ENCODE measurements around the gene PML.

Gene PML

DNA sequence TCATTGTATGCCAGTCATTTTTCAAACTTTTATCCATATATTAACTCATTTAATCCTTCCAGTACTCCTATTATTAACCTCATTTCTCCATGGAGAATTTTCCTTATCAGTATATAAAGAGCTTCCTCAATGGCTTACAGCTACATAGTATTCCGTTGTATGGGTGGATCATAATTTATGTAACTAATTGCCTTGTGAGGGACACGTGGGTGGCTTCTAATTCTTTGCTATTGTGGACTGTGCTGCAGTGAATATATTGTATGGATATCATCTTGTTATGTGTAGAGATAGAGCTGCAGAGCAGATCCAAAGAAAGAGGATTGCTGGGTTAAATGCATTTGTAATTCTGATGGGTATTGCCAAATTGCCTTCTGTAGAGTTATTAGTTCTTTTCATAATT, 25.2 kb downstream of the PML start:
- TF ChIP-seq TEAD4 (IDR thresholded peaks at IDR 0.05): no peak
- TF ChIP-seq EGR1 (IDR thresholded peaks at IDR 0.05): no peak
- TF ChIP-seq TAF1 (IDR thresholded peaks at IDR 0.05; ENCODE audit: low read depth): no peak
- TF ChIP-seq CREB1 (IDR thresholded peaks at IDR 0.05; ENCODE audit: low read depth): no peak
- TF ChIP-seq YY1 (IDR thresholded peaks at IDR 0.05; ENCODE audit: low read depth): no peak
- no peak for TF ChIP-seq RAD21 (IDR thresholded peaks at IDR 0.05; ENCODE audit: low read depth)
- TF ChIP-seq FOXM1 (IDR thresholded peaks at IDR 0.05; ENCODE audit: borderline replicate concordance, low read depth): no peak
- TF ChIP-seq, protein P1, sequence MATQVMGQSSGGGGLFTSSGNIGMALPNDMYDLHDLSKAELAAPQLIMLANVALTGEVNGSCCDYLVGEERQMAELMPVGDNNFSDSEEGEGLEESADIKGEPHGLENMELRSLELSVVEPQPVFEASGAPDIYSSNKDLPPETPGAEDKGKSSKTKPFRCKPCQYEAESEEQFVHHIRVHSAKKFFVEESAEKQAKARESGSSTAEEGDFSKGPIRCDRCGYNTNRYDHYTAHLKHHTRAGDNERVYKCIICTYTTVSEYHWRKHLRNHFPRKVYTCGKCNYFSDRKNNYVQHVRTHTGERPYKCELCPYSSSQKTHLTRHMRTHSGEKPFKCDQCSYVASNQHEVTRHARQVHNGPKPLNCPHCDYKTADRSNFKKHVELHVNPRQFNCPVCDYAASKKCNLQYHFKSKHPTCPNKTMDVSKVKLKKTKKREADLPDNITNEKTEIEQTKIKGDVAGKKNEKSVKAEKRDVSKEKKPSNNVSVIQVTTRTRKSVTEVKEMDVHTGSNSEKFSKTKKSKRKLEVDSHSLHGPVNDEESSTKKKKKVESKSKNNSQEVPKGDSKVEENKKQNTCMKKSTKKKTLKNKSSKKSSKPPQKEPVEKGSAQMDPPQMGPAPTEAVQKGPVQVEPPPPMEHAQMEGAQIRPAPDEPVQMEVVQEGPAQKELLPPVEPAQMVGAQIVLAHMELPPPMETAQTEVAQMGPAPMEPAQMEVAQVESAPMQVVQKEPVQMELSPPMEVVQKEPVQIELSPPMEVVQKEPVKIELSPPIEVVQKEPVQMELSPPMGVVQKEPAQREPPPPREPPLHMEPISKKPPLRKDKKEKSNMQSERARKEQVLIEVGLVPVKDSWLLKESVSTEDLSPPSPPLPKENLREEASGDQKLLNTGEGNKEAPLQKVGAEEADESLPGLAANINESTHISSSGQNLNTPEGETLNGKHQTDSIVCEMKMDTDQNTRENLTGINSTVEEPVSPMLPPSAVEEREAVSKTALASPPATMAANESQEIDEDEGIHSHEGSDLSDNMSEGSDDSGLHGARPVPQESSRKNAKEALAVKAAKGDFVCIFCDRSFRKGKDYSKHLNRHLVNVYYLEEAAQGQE (IDR thresholded peaks at IDR 0.05; ENCODE audit: low read depth): no peak
- TF ChIP-seq NFIC (IDR thresholded peaks at IDR 0.05): no peak

DNA sequence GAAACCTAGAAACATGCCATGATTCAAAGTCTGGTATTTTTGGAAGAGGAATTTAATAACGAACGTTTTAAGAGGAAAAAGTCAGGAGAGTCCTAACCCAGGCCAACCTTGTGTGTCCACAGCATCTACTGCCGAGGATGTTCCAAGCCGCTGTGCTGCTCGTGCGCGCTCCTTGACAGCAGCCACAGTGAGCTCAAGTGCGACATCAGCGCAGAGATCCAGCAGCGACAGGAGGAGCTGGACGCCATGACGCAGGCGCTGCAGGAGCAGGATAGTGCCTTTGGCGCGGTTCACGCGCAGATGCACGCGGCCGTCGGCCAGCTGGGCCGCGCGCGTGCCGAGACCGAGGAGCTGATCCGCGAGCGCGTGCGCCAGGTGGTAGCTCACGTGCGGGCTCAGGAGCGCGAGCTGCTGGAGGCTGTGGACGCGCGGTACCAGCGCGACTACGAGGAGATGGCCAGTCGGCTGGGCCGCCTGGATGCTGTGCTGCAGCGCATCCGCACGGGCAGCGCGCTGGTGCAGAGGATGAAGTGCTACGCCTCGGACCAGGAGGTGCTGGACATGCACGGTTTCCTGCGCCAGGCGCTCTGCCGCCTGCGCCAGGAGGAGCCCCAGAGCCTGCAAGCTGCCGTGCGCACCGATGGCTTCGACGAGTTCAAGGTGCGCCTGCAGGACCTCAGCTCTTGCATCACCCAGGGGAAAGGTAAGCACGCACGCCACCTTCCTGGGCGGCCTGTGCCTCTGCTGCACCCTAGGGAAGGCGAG, 28.4 kb downstream of the PML start:
- no peak for TF ChIP-seq MAX (IDR thresholded peaks at IDR 0.05)
- TF ChIP-seq CREB1 (IDR thresholded peaks at IDR 0.05; ENCODE audit: low read depth): no peak
- TF ChIP-seq ZBTB7A (IDR thresholded peaks at IDR 0.05; ENCODE audit: low read depth): no peak
- no peak for TF ChIP-seq TEAD4 (IDR thresholded peaks at IDR 0.05)
- TF ChIP-seq YY1 (IDR thresholded peaks at IDR 0.05; ENCODE audit: low read depth): no peak
- TF ChIP-seq EGR1 (IDR thresholded peaks at IDR 0.05): no peak
- TF ChIP-seq USF1 (IDR thresholded peaks at IDR 0.05): no peak
- no peak for TF ChIP-seq RAD21 (IDR thresholded peaks at IDR 0.05; ENCODE audit: low read depth)
- no peak for TF ChIP-seq NFIC (IDR thresholded peaks at IDR 0.05)
- TF ChIP-seq, protein P1 (IDR thresholded peaks at IDR 0.05; ENCODE audit: low read depth): no peak
- TF ChIP-seq TCF12 (IDR thresholded peaks at IDR 0.05; ENCODE audit: low read depth): no peak
- no peak for TF ChIP-seq FOXM1 (IDR thresholded peaks at IDR 0.05; ENCODE audit: borderline replicate concordance, low read depth)
- no peak for TF ChIP-seq TAF1 (IDR thresholded peaks at IDR 0.05; ENCODE audit: low read depth)
- no peak for TF ChIP-seq CEBPB (IDR thresholded peaks at IDR 0.05)

- no peak for TF ChIP-seq CREB1 (IDR thresholded peaks at IDR 0.05; ENCODE audit: low read depth)
Observed at GRCh38 chr15:74024687-74025086, 30.2 kb downstream of the PML start.

DNA sequence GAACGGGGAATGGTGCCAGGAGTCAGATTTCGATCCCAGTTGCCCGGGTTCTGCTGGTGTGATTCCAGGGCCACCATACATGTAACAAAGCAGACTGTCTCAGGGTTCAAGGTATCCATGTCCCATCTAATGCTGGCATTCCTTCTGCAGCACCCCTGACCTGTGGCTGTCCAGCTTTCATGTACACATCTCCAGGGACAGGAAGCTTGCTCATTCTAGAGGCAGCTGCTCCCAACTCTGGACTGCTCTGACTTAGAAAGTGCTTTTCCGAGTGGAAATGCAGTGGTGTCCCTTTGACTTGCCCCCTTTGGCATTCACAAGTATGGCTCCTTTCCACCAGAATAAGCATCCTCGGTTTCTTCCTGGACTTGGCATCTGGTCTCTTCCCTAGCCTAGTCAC, 30.9 kb downstream of the PML start:
- TF ChIP-seq TAF1 (IDR thresholded peaks at IDR 0.05; ENCODE audit: low read depth): no peak

- TF ChIP-seq MAX (IDR thresholded peaks at IDR 0.05): no peak
- TF ChIP-seq, protein P1 (IDR thresholded peaks at IDR 0.05; ENCODE audit: low read depth): no peak
- no peak for TF ChIP-seq TAF1 (IDR thresholded peaks at IDR 0.05; ENCODE audit: low read depth)
- TF ChIP-seq FOXM1 (IDR thresholded peaks at IDR 0.05; ENCODE audit: borderline replicate concordance, low read depth): no peak
- TF ChIP-seq NFIC (IDR thresholded peaks at IDR 0.05): no peak
Observed at GRCh38 chr15:74027688-74028087, 33.2 kb downstream of the PML start.

GRCh38 chr15:74028646-74029045, 34.1 kb downstream of the PML start:
- TF ChIP-seq MAX (IDR thresholded peaks at IDR 0.05): no peak
- TF ChIP-seq NFIC (IDR thresholded peaks at IDR 0.05): no peak
- TF ChIP-seq USF1 (IDR thresholded peaks at IDR 0.05): no peak
- no peak for TF ChIP-seq FOXM1 (IDR thresholded peaks at IDR 0.05; ENCODE audit: borderline replicate concordance, low read depth)
- no peak for TF ChIP-seq YY1 (IDR thresholded peaks at IDR 0.05; ENCODE audit: low read depth)
- no peak for TF ChIP-seq TCF12 (IDR thresholded peaks at IDR 0.05; ENCODE audit: low read depth)
- TF ChIP-seq ZBTB7A (IDR thresholded peaks at IDR 0.05; ENCODE audit: low read depth): no peak
- TF ChIP-seq, protein P1 (IDR thresholded peaks at IDR 0.05; ENCODE audit: low read depth): no peak
- no peak for TF ChIP-seq RAD21 (IDR thresholded peaks at IDR 0.05; ENCODE audit: low read depth)
- TF ChIP-seq CREB1 (IDR thresholded peaks at IDR 0.05; ENCODE audit: low read depth): no peak
- TF ChIP-seq TEAD4 (IDR thresholded peaks at IDR 0.05): no peak
- no peak for TF ChIP-seq CEBPB (IDR thresholded peaks at IDR 0.05)
- no peak for TF ChIP-seq EGR1 (IDR thresholded peaks at IDR 0.05)
- TF ChIP-seq TAF1 (IDR thresholded peaks at IDR 0.05; ENCODE audit: low read depth): no peak
- TF ChIP-seq EP300 (IDR thresholded peaks at IDR 0.05; ENCODE audit: borderline replicate concordance): no peak
